ENCODE measurements around the gene TP53BP1.
"Not testable (repeated sequence)": the region's sequence is repeated elsewhere in the genome, so short reads cannot be mapped to it uniquely, and the experiment has no call there.

Gene TP53BP1

GRCh38 chr15:43414196-43414595, 78.8 kb downstream of the TP53BP1 start:
- no peaks in the 10 kb centered on the region for H3K27me3 Mint-ChIP-seq

GRCh38 chr15:43412096-43412495, 80.9 kb downstream of the TP53BP1 start:
- Mint-ChIP-seq H3K9me3 (no peaks in the 10 kb centered on the region), H3K27ac (peak overlapping the region; percentile 63), H3K4me1 (no peaks in the 10 kb centered on the region), H3K4me3 (no peak overlapping the region), H3K27me3 (no peaks in the 10 kb centered on the region), H3K36me3 (peaks cover 24% of the 10 kb centered on the region)

More at GRCh38 chr15:43414196-43414595, 78.8 kb downstream of the TP53BP1 start:
- H3K4me1 Mint-ChIP-seq, result no peaks in the 10 kb centered on the region
- H3K9me3 Mint-ChIP-seq, result no peaks in the 10 kb centered on the region
- peaks cover 27% of the 10 kb centered on the region for H3K36me3 Mint-ChIP-seq
- no peak overlapping the region for H3K27ac Mint-ChIP-seq
- no peak overlapping the region for H3K4me3 Mint-ChIP-seq

GRCh38 chr15:43410572-43411214, 82.3 kb downstream of the TP53BP1 start:
- Mint-ChIP-seq H3K4me1 (no peaks in the 10 kb centered on the region), H3K9me3 (no peaks in the 10 kb centered on the region), H3K36me3 (peaks cover 25% of the 10 kb centered on the region), H3K27me3 (no peaks in the 10 kb centered on the region), H3K27ac (no peak overlapping the region), H3K4me3 (no peak overlapping the region)

GRCh38 chr15:43408789-43409188, 84.2 kb downstream of the TP53BP1 start:
- no peak overlapping the region for H3K4me3 Mint-ChIP-seq
- peaks cover 4% of the 10 kb centered on the region for H3K4me1 Mint-ChIP-seq
- H3K9me3 Mint-ChIP-seq, result no peaks in the 10 kb centered on the region
- no peak overlapping the region for H3K27ac Mint-ChIP-seq
- no peaks in the 10 kb centered on the region for H3K27me3 Mint-ChIP-seq
- peaks cover 28% of the 10 kb centered on the region for H3K36me3 Mint-ChIP-seq

- peaks cover 20% of the 10 kb centered on the region for H3K36me3 Mint-ChIP-seq
- peaks cover 7% of the 10 kb centered on the region for H3K4me1 Mint-ChIP-seq
- H3K27ac Mint-ChIP-seq, result no peak overlapping the region
- no peaks in the 10 kb centered on the region for H3K9me3 Mint-ChIP-seq
- H3K27me3 Mint-ChIP-seq, result no peaks in the 10 kb centered on the region
- no peak overlapping the region for H3K4me3 Mint-ChIP-seq
These were observed 86.1 kb downstream of the TP53BP1 start for GRCh38 chr15:43406808-43407207.

- H3K9me3 Mint-ChIP-seq, result no peaks in the 10 kb centered on the region
- H3K27ac Mint-ChIP-seq, result peak overlapping the region; percentile 4
- H3K36me3 Mint-ChIP-seq, result peaks cover 23% of the 10 kb centered on the region
- H3K4me1 Mint-ChIP-seq, result peaks cover 7% of the 10 kb centered on the region
- no peak overlapping the region for H3K4me3 Mint-ChIP-seq
- H3K27me3 Mint-ChIP-seq, result no peaks in the 10 kb centered on the region
These were observed 86.8 kb downstream of the TP53BP1 start for GRCh38 chr15:43406189-43406588.

GRCh38 chr15:43404130-43404529, 88.8 kb downstream of the TP53BP1 start:
- H3K27me3 Mint-ChIP-seq, result no peaks in the 10 kb centered on the region
- no peak overlapping the region for H3K4me3 Mint-ChIP-seq
- no peaks in the 10 kb centered on the region for H3K9me3 Mint-ChIP-seq
- H3K36me3 Mint-ChIP-seq, result peaks cover 24% of the 10 kb centered on the region
- H3K27ac Mint-ChIP-seq, result no peak overlapping the region
- H3K4me1 Mint-ChIP-seq, result peaks cover 7% of the 10 kb centered on the region

GRCh38 chr15:43403616-43404015, 89.3 kb downstream of the TP53BP1 start:
- Mint-ChIP-seq H3K9me3 (no peaks in the 10 kb centered on the region), H3K4me3 (no peak overlapping the region), H3K4me1 (peaks cover 7% of the 10 kb centered on the region), H3K27me3 (no peaks in the 10 kb centered on the region), H3K36me3 (peaks cover 19% of the 10 kb centered on the region), H3K27ac (peak overlapping the region; percentile 24)

GRCh38 chr15:43402255-43402654, 90.7 kb downstream of the TP53BP1 start:
- no peak overlapping the region for H3K27ac Mint-ChIP-seq
- H3K4me1 Mint-ChIP-seq, result peaks cover 7% of the 10 kb centered on the region
- no peak overlapping the region for H3K4me3 Mint-ChIP-seq
- H3K9me3 Mint-ChIP-seq, result no peaks in the 10 kb centered on the region
- peaks cover 19% of the 10 kb centered on the region for H3K36me3 Mint-ChIP-seq
- H3K27me3 Mint-ChIP-seq, result no peaks in the 10 kb centered on the region

- H3K36me3 Mint-ChIP-seq, result peaks cover 25% of the 10 kb centered on the region
- H3K27me3 Mint-ChIP-seq, H3K4me3 Mint-ChIP-seq, H3K27ac Mint-ChIP-seq, H3K4me1 Mint-ChIP-seq, H3K9me3 Mint-ChIP-seq: not testable (repeated sequence)
These were observed 99.4 kb downstream of the TP53BP1 start for GRCh38 chr15:43393592-43393991.

GRCh38 chr15:43390723-43391122, 102.2 kb downstream of the TP53BP1 start:
- Mint-ChIP-seq H3K27me3 (no peaks in the 10 kb centered on the region), H3K9me3 (no peaks in the 10 kb centered on the region), H3K4me1 (no peaks in the 10 kb centered on the region), H3K27ac (no peak overlapping the region), H3K4me3 (no peak overlapping the region), H3K36me3 (peaks cover 27% of the 10 kb centered on the region)

- H3K27me3 Mint-ChIP-seq, result no peaks in the 10 kb centered on the region
- no peaks in the 10 kb centered on the region for H3K9me3 Mint-ChIP-seq
- peaks cover 38% of the 10 kb centered on the region for H3K36me3 Mint-ChIP-seq
- no peaks in the 10 kb centered on the region for H3K4me1 Mint-ChIP-seq
- no peak overlapping the region for H3K4me3 Mint-ChIP-seq
- no peak overlapping the region for H3K27ac Mint-ChIP-seq
These were observed 109.9 kb downstream of the TP53BP1 start for GRCh38 chr15:43383070-43383469.

GRCh38 chr15:43382310-43382709, 110.6 kb downstream of the TP53BP1 start:
- Mint-ChIP-seq H3K4me3 (no peak overlapping the region), H3K36me3 (peaks cover 44% of the 10 kb centered on the region), H3K9me3 (no peaks in the 10 kb centered on the region), H3K27me3 (no peaks in the 10 kb centered on the region), H3K4me1 (no peaks in the 10 kb centered on the region), H3K27ac (no peak overlapping the region)

GRCh38 chr15:43378601-43379000, 114.4 kb downstream of the TP53BP1 start:
- no peaks in the 10 kb centered on the region for H3K27me3 Mint-ChIP-seq
- H3K27ac Mint-ChIP-seq, result no peak overlapping the region
- peaks cover 11% of the 10 kb centered on the region for H3K4me1 Mint-ChIP-seq
- no peaks in the 10 kb centered on the region for H3K9me3 Mint-ChIP-seq
- peaks cover 22% of the 10 kb centered on the region for H3K36me3 Mint-ChIP-seq
- no peak overlapping the region for H3K4me3 Mint-ChIP-seq

- no peak overlapping the region for H3K27ac Mint-ChIP-seq
- H3K9me3 Mint-ChIP-seq, result no peaks in the 10 kb centered on the region
- no peak overlapping the region for H3K4me3 Mint-ChIP-seq
- no peaks in the 10 kb centered on the region for H3K27me3 Mint-ChIP-seq
- H3K36me3 Mint-ChIP-seq, result peaks cover 16% of the 10 kb centered on the region
- peaks cover 26% of the 10 kb centered on the region for H3K4me1 Mint-ChIP-seq
These were observed 116.8 kb downstream of the TP53BP1 start for GRCh38 chr15:43376017-43376705.

Measured in activated naive CD4-positive, alpha-beta T cell treated with anti-CD3 and anti-CD28 coated beads, Interleukin-2, amount 50 U/mL, for 24 hours (primary cell).